Aorta (tissue), 5 donors: ENCODE data around the gene CACNA1D. TPM values are rescaled to one million over a fixed set of nuclear protein-coding genes. Genes with fewer than 3 reads are reported as not detected.
A peak's percentile ranks its signal among the peaks of the same experiment; 100 is the strongest.

ENCODE experiments used
- ATAC-seq: fragments of 200-7000 bp; cut with Tn5 transposase; one replicate; pipeline ENCODE4 v1.9.1; 2022; ENCODE audit warnings: moderate library complexity; ENCODE audit not compliant: low FRiP score
- DNase-seq, 2 donors: peaks; one replicate each; pipeline ENCODE4 v3.0.0-alpha.2; 2020
- H3K27ac ChIP-seq, 2 donors: one replicate each; pipeline ENCODE4 v1.5.1; 2013; ENCODE audit warnings: low read length in 2 of 2, mild to moderate bottlenecking in 2 of 2, moderate library complexity in 2 of 2, control low read depth in 1 of 2, inconsistent platforms in 1 of 2, low read depth in 1 of 2
- H3K27me3 ChIP-seq, 2 donors: one replicate each; pipeline ENCODE4 v1.6.1; 2013; ENCODE audit warnings: control low read depth in 1 of 2, low read length in 1 of 2, mild to moderate bottlenecking in 1 of 2, moderate library complexity in 1 of 2; ENCODE audit not compliant: insufficient read depth in 2 of 2, control insufficient read depth in 1 of 2
- H3K36me3 ChIP-seq, 2 donors: one replicate each; pipeline ENCODE4 v1.6.1; 2013; ENCODE audit warnings: control low read depth in 1 of 2, low read length in 1 of 2, mild to moderate bottlenecking in 1 of 2; ENCODE audit not compliant: insufficient read depth in 2 of 2, control insufficient read depth in 1 of 2
- H3K4me1 ChIP-seq, 2 donors: one replicate each; pipeline ENCODE4 v1.6.1; 2013; ENCODE audit warnings: low read length in 2 of 2, control low read depth in 1 of 2, mild to moderate bottlenecking in 1 of 2, moderate library complexity in 1 of 2; ENCODE audit not compliant: insufficient read depth in 2 of 2, control insufficient read depth in 1 of 2
- H3K4me3 ChIP-seq, 2 donors: one replicate each; pipeline ENCODE4 v1.5.1; 2013; ENCODE audit warnings: low read length in 2 of 2, control low read depth in 1 of 2, mild to moderate bottlenecking in 1 of 2
- H3K9me3 ChIP-seq: one replicate; pipeline ENCODE4 v1.6.1; 2013; ENCODE audit warnings: mild to moderate bottlenecking, low read length; ENCODE audit not compliant: control insufficient read depth
- WGBS, 2 donors: extraction: QIAGEN DNeasy Blood & Tissue Kit; methylation state at CpG; one replicate each; pipeline ENCODE4 v1.1.7; 2013; 5-methylcytosine and 5-hydroxymethylcytosine counted together
- intact Hi-C, 2 donors: fragments of 100-400 bp; cut with DNase I; formaldehyde crosslinking; loops; one replicate each; pipeline versions ENCODE4 v1.14.2 to v1.15.0; 2022
- polyA plus RNA-seq, 2 donors: library from polyadenylated mRNA; stranded (reverse); fragments of 200-250 nt; gene quantifications; one replicate each; pipeline ENCODE4 v1.2.3, GENCODE V29; 2013
- total RNA-seq, 2 donors: library from RNA; stranded (reverse); fragmentation: NEBNext Ultra II Directional; extraction: Animal tissue kit (Norgen Biotek cat#: 25700); gene quantifications; one replicate each; pipeline ENCODE4 v1.2.1, GENCODE V29; 2021
- donor health status: healthy with polysubstance abuse.
- donor health status: Bipolar disorder and iron deficiency.
- donor health status: DM: no; HTN: no; CAD: no.
- donor health status: DM: no; HTN: no; CAD: no.
- donor health status: DM: yes; HTN: yes; CAD: no.

The CACNA1D gene
- total and polyA plus RNA-seq, 4 donors = 0.25 to 7.4 (median 0.78) TPM; not detected in 1

DNA sequence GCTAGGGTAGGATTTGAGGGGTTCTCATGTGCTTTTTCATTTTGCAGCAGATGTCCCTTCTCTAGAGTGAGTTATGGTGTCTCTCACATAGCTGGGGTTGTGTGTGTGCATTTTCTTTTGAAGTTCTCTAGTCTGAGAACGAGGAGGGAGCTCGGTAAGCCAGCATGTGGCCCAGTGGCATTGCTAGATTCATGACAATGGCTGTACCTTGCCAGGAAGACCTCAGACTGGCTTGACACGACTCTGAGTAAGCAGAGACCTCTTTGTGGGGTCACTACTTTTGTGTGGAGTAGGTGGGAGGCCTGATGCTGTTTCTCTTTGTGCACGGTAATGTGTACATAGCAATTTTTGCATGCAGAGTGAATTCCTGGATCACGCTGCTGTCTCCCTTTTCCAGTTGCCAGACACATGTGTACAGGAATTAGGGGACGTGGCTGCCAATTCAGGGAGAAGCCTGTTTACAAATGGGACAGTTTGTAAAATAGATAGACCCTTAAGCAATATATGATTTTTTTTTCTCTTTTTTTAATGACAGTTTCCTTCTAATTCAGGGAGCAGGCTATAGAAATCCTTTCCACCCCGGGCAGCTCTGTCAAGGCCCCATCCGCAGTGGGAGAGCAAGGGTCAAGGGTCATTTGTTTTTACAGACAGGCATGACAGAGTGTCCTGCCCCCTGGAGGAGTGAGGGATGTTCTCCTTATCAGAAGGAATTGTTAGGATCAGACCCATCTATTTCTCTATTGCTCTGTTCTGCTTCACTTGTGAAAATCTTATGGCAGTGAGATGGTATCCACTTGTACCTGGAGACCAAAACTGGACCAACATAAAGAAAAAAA, 4.6 kb downstream of the CACNA1D start:
- intact Hi-C loops = no loop called here
- H3K36me3 ChIP-seq = no peaks in the 10 kb centered on the region
- H3K27ac ChIP-seq = no peak overlapping the region
- WGBS, 2 donors = 83 to 91% methylated on average over 8 of the region's 8 CpGs
- H3K4me1 ChIP-seq = peaks cover 0 to 1% of the 10 kb centered on the region in 2 donors
- H3K4me3 ChIP-seq = no peak overlapping the region
- H3K27me3 ChIP-seq = peaks cover 0 to 2% of the 10 kb centered on the region in 2 donors
- DNase-seq (no peak), ATAC-seq (no peak)
- H3K9me3 ChIP-seq = no peaks in the 10 kb centered on the region

DNA sequence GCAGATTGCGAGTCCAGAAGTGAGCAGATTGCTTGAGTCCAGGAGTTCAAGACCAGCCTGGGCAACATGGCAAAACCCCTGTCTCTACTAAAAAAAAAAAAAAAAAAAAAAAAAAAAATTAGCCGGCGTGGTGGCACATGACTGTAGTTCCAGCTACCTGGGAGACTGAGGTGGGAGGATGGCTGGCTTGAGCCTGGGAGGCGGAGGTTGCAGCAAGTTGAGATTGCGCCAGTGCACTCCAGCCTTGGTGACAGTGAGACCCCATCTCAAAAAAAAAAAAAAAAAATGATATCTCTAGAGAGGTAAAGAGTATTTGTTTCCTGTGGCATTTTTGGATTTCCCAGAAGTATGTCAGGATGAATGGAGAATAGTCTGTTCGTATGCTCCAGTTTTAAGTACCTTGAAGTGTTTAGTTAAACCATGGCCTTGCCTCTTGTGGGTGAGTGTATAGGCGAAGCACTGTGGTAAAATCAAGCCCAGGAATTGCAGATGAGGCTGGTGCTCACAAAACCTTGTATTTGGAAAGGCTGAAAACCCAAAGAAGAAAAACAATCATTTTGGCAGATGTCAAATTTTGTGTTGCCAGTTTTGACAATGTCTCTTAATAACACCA, 5.9 kb downstream of the CACNA1D start:
- Histone ChIP-seq H3K9me3 (no peaks in the 10 kb centered on the region), H3K4me3 (no peak overlapping the region), H3K27me3 (peaks cover 0 to 2% of the 10 kb centered on the region in 2 donors), H3K27ac (no peak overlapping the region), H3K4me1 (peaks cover 0 to 1% of the 10 kb centered on the region in 2 donors), H3K36me3 (no peaks in the 10 kb centered on the region)
- DNase-seq = no peak
- intact Hi-C loops = no loop called here
- no peak for ATAC-seq
- WGBS, 2 donors = 81 to 82% methylated on average over 5 to 7 of the region's 7 CpGs

GRCh38 chr3:53501178-53501577, 6.8 kb downstream of the CACNA1D start:
- no peaks in the 10 kb centered on the region for H3K36me3 ChIP-seq
- intact Hi-C loops = no loop called here
- no peak for DNase-seq
- peaks cover 0 to 3% of the 10 kb centered on the region in 2 donors for H3K27me3 ChIP-seq
- 74 to 80% methylated on average over 8 of the region's 8 CpGs for WGBS, 2 donors
- H3K4me1 ChIP-seq = peaks cover 0 to 1% of the 10 kb centered on the region in 2 donors
- H3K27ac ChIP-seq = no peak overlapping the region
- peak; percentile 15 for ATAC-seq
- H3K9me3 ChIP-seq = no peaks in the 10 kb centered on the region
- no peak overlapping the region for H3K4me3 ChIP-seq

GRCh38 chr3:53502737-53503136, 8.3 kb downstream of the CACNA1D start:
- intact Hi-C loops = no loop called here
- no peak for ATAC-seq
- H3K4me1 ChIP-seq = peaks cover 0 to 1% of the 10 kb centered on the region in 2 donors
- no peak overlapping the region for H3K4me3 ChIP-seq
- no peaks in the 10 kb centered on the region for H3K36me3 ChIP-seq
- no peak overlapping the region for H3K27ac ChIP-seq
- H3K9me3 ChIP-seq = no peaks in the 10 kb centered on the region
- peaks cover 0 to 3% of the 10 kb centered on the region in 2 donors for H3K27me3 ChIP-seq
- WGBS, 2 donors = 67 to 71% methylated on average over 4 of the region's 4 CpGs
- no peak for DNase-seq

DNA sequence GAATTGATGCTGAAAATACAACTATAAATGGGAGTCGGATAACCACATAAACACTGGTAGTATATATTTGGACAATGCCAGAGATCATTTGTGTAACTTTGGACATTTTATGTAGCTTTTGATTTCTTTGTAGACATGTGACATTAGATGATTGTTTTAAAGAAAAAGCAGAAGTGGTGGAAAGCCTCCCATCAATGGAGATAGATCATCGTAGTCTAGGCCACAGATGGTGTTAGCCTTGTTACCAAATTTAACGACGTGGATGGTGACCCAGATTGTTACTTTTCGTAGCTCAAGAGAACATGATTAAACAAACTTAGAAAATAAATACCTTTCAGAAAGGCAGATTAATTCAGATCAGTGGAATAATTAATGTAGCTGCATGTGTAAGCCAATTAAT, 8.8 kb downstream of the CACNA1D start:
- intact Hi-C loops = no loop called here

DNA sequence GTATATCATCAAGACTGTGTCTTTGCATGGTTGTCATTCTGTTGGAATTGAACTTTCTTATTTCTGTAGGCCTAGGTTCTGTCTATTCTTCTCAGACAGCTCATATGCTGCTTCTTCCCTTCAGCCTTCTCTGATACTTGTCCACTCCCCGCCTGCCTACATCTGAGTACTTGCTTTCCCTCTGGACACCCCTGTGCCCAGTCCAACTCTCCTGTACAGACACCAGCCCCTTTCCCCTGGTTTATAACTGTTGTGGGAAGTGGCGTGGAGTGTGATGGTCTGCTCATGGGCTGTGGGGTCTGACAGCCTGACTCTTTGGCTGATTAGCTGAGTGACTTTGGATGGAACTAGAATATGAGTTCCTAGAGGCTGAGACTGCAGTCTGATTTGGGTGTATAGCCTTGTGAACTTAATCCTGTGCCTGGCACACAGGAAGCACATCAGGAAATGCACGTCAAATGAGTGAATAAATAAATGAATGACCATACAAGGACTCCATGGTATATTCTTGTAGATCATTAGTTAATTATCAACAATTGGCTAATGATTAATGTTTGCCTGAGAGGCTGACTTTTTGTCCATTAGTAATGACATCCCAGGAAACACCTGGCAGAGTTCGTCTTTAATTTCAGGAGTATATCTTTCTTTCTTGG, 11.8 kb downstream of the CACNA1D start:
- Histone ChIP-seq H3K36me3 (no peaks in the 10 kb centered on the region), H3K27me3 (peaks cover 0 to 1% of the 10 kb centered on the region in 2 donors), H3K9me3 (no peaks in the 10 kb centered on the region), H3K4me1 (no peaks in the 10 kb centered on the region), H3K27ac (no peak overlapping the region), H3K4me3 (no peak overlapping the region)
- 85 to 88% methylated on average over 4 of the region's 4 CpGs for WGBS, 2 donors
- no peak for DNase-seq
- intact Hi-C loops = no loop called here
- ATAC-seq = no peak

More for the DNA sequence above, 8.8 kb downstream of the CACNA1D start:
- Histone ChIP-seq H3K4me3 (no peak overlapping the region), H3K36me3 (no peaks in the 10 kb centered on the region), H3K4me1 (peaks cover 0 to 1% of the 10 kb centered on the region in 2 donors), H3K27ac (no peak overlapping the region), H3K27me3 (peaks cover 0 to 3% of the 10 kb centered on the region in 2 donors), H3K9me3 (no peaks in the 10 kb centered on the region)
- no peak for DNase-seq
- ATAC-seq = no peak
- WGBS, 2 donors = 89 to 93% methylated on average over 5 of the region's 5 CpGs

GRCh38 chr3:53506763-53507145, 12.3 kb downstream of the CACNA1D start:
- DNase-seq = no peak
- Histone ChIP-seq H3K4me1 (no peaks in the 10 kb centered on the region), H3K9me3 (no peaks in the 10 kb centered on the region), H3K36me3 (no peaks in the 10 kb centered on the region), H3K27me3 (peaks cover 0 to 1% of the 10 kb centered on the region in 2 donors), H3K4me3 (no peak overlapping the region), H3K27ac (no peak overlapping the region)
- intact Hi-C loops = no loop called here
- no peak for ATAC-seq

DNA sequence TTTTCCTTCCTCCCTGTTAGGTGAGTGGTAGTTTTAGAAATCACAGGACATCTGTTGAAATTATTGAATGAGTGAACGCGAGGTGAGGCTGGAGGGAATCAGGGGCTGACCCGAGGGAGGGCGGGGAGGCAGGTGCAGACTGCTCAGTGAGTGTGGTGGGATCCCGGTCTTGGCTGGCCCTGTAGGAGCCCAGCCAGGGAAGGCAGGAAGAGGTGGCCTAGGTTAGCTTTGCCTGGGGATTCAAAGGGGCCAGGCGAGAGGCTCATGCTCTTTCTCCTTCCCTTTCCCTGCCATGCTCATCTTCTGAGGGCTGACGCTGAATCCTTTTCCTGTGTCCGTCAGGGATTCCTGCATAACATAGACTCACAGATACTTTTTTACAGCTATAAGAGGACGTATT, 15.1 kb downstream of the CACNA1D start:
- no peak overlapping the region for H3K4me3 ChIP-seq
- intact Hi-C loops = no loop called here
- H3K36me3 ChIP-seq = no peaks in the 10 kb centered on the region
- WGBS, 2 donors = 81 to 83% methylated on average over 9 of the region's 9 CpGs
- H3K27ac ChIP-seq = no peak overlapping the region
- ATAC-seq = no peak
- H3K27me3 ChIP-seq = peaks cover 0 to 1% of the 10 kb centered on the region in 2 donors
- no peak for DNase-seq
- no peaks in the 10 kb centered on the region for H3K4me1 ChIP-seq
- H3K9me3 ChIP-seq = no peaks in the 10 kb centered on the region
